ENCODE data around the gene LYPD4. TPM values are rescaled to one million over a fixed set of nuclear protein-coding genes. Genes with fewer than 3 reads are reported as not detected.

The LYPD4 gene
- total RNA-seq, 2 experiments from 2014 or later = not detected

DNA sequence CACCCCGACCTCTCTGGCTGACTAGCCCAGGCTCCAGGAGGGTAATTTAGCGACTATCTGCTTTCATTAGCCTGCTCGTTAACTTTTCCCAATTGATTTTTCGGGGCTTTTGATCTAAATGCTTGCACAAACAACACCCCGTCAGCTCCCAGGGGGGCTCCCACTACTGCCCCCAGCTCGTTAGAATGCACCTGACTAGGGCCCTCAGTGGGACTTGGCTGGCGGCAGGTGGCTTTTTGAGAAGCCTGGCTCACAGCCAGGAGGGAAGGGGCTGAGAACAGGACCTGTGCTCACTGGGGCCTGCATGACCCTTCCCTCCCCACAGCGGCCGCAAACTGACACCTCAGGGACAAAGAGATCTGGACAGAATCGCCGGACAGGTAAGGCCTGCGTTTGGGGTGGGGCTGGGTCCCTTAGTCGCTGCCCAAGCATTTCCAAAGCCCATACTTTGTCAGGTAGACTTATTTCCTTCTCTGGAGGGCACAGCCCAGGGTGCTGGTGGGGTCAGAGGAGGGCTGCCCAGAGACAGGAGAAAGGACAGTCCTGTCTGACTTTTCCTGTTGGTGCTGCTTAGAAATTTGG lies 25.0 kb upstream of the LYPD4 start:
- Histone ChIP-seq H4K20me1 (ENCODE audit: insufficient read depth, low read length) (peaks cover 21% of the 10 kb centered on the region), H3K27ac (ENCODE audit: low read depth, low read length, poor library complexity, severe bottlenecking) (peak overlapping the region; percentile 100), H3K4me1 (ENCODE audit: insufficient read depth, low read length, poor library complexity, severe bottlenecking) (peaks cover 97% of the 10 kb centered on the region), H3K4me2 (ENCODE audit: low read length) (peak overlapping the region; percentile 69), H3K9me3 (ENCODE audit: low read length) (no peaks in the 10 kb centered on the region), H3K79me2 (ENCODE audit: insufficient read depth, low read depth, low read length) (peaks cover 40% of the 10 kb centered on the region), H3K36me3 (ENCODE audit: insufficient read depth, low read length) (peaks cover 91% of the 10 kb centered on the region), H3K4me3 (ENCODE audit: low read depth, low read length, poor library complexity, severe bottlenecking) (peak overlapping the region; percentile 54), H3K9me2 (ENCODE audit: insufficient read depth, low read length) (no peaks in the 10 kb centered on the region), H2AFZ (ENCODE audit: low read length) (no peak overlapping the region)
- no TSS peak for BruUV-seq (replicated peaks)
- ChIA-PET CTCF (ENCODE audit: unreplicated experiment) (no interaction called here), POLR2A (interaction anchor here (1.6 kb wide), 1 partner anchor 10 kb away, joined by 5 read pairs; no protein-coding TSS in a partner anchor)
- intact Hi-C loops (cut with micrococcal nuclease; ENCODE audit: unreplicated experiment) = loop anchor here (10.0 kb wide), 1 partner anchor 415 kb away; no protein-coding TSS in a partner anchor
- TF ChIP-seq EZH2phosphoT487 (IDR thresholded peaks at IDR 0.05; ENCODE audit: borderline replicate concordance, low read depth, low read length) = no peak
- TF ChIP-seq, protein P1, sequence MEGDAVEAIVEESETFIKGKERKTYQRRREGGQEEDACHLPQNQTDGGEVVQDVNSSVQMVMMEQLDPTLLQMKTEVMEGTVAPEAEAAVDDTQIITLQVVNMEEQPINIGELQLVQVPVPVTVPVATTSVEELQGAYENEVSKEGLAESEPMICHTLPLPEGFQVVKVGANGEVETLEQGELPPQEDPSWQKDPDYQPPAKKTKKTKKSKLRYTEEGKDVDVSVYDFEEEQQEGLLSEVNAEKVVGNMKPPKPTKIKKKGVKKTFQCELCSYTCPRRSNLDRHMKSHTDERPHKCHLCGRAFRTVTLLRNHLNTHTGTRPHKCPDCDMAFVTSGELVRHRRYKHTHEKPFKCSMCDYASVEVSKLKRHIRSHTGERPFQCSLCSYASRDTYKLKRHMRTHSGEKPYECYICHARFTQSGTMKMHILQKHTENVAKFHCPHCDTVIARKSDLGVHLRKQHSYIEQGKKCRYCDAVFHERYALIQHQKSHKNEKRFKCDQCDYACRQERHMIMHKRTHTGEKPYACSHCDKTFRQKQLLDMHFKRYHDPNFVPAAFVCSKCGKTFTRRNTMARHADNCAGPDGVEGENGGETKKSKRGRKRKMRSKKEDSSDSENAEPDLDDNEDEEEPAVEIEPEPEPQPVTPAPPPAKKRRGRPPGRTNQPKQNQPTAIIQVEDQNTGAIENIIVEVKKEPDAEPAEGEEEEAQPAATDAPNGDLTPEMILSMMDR (conservative IDR thresholded peaks at IDR 0.05; ENCODE audit: low read length) = no peak
- peak; percentile 67 for DNase-seq (ENCODE audit: low spot score)

DNA sequence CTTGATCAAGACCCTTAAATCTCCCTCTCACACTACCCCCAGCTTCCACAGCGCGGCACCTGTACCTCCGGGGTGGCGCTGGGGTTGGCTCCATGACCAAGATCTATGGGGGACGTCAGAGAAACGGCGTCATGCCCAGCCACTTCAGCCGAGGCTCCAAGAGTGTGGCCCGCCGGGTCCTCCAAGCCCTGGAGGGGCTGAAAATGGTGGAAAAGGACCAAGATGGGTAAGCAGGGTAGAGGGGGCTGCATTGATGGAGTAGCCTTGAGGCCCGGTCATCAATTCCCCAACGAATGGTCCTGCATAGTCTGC lies 24.5 kb upstream of the LYPD4 start:
- Histone ChIP-seq H3K9me2 (ENCODE audit: insufficient read depth, low read length) (no peaks in the 10 kb centered on the region), H2AFZ (ENCODE audit: low read length) (no peak overlapping the region), H3K4me1 (ENCODE audit: insufficient read depth, low read length, poor library complexity, severe bottlenecking) (peaks cover 97% of the 10 kb centered on the region), H3K36me3 (ENCODE audit: insufficient read depth, low read length) (peaks cover 92% of the 10 kb centered on the region), H3K79me2 (ENCODE audit: insufficient read depth, low read depth, low read length) (peaks cover 45% of the 10 kb centered on the region), H3K4me3 (ENCODE audit: low read depth, low read length, poor library complexity, severe bottlenecking) (peak overlapping the region; percentile 54), H3K4me2 (ENCODE audit: low read length) (peak overlapping the region; percentile 69), H3K9me3 (ENCODE audit: low read length) (no peaks in the 10 kb centered on the region), H4K20me1 (ENCODE audit: insufficient read depth, low read length) (peaks cover 26% of the 10 kb centered on the region), H3K27ac (ENCODE audit: low read depth, low read length, poor library complexity, severe bottlenecking) (peak overlapping the region; percentile 100)
- ChIA-PET POLR2A (interaction anchor here (0.9 to 1.6 kb wide), 2 partner anchors 10 to 74 kb away, joined by 3 to 5 read pairs; no protein-coding TSS in a partner anchor), CTCF (ENCODE audit: unreplicated experiment) (no interaction called here)
- no peak for TF ChIP-seq EZH2phosphoT487 (IDR thresholded peaks at IDR 0.05; ENCODE audit: borderline replicate concordance, low read depth, low read length)
- TF ChIP-seq, protein P1 (conservative IDR thresholded peaks at IDR 0.05; ENCODE audit: low read length) = no peak
- no peak for DNase-seq (ENCODE audit: low spot score)
- BruUV-seq (replicated peaks) = no TSS peak
- intact Hi-C loops (cut with micrococcal nuclease; ENCODE audit: unreplicated experiment) = loop anchor here (10.0 kb wide), 1 partner anchor 416 kb away; no protein-coding TSS in a partner anchor

All from OCI-LY7 (cell line).